ENCODE data around the gene CMAS. TPM values are rescaled to one million over a fixed set of nuclear protein-coding genes. Genes with fewer than 3 reads are reported as not detected.
"Not testable (repeated sequence)": the region's sequence is repeated elsewhere in the genome, so short reads cannot be mapped to it uniquely, and the experiment has no call there.

CMAS gene
- polyA plus RNA-seq (ENCODE audit: insufficient read length in 4 of 4), result 10 to 100 TPM; 52.1 to 61.6 (median 57.7) TPM

GRCh38 chr12:22046090-22046967 is at the start of gene CMAS:
TSS of gene CMAS (plus strand) at chr12:22046218. CDS start at chr12:22046304, 86 bp downstream.
- DNase-seq (ENCODE audit: low read depth in 4 of 4, low spot score in 3 of 4), result peak; percentile 44 to 57 (median 48)

GRCh38 chr12:21998295-21998694 is 47.7 kb upstream of the CMAS start:
- no peak for DNase-seq (ENCODE audit: low read depth in 4 of 4, low spot score in 3 of 4)

- no peak for DNase-seq (ENCODE audit: low read depth in 4 of 4, low spot score in 3 of 4)
Observed at GRCh38 chr12:21998782-21999181, 47.2 kb upstream of the CMAS start.

- no peak for DNase-seq (ENCODE audit: low read depth in 4 of 4, low spot score in 3 of 4)
Observed at GRCh38 chr12:22002430-22002829, 43.6 kb upstream of the CMAS start.

GRCh38 chr12:22007794-22008193 is 38.2 kb upstream of the CMAS start:
- not testable (repeated sequence) for DNase-seq (ENCODE audit: low read depth in 4 of 4, low spot score in 3 of 4)

- DNase-seq (ENCODE audit: low read depth in 4 of 4, low spot score in 3 of 4), result no peak
Observed at GRCh38 chr12:22008196-22008595, 37.8 kb upstream of the CMAS start.

- DNase-seq (ENCODE audit: low read depth in 4 of 4, low spot score in 3 of 4), result no peak
Observed at GRCh38 chr12:22014041-22014782, 31.8 kb upstream of the CMAS start.

- no peak for DNase-seq (ENCODE audit: low read depth in 4 of 4, low spot score in 3 of 4)
Observed at GRCh38 chr12:22014783-22015144, 31.3 kb upstream of the CMAS start.

- DNase-seq (ENCODE audit: low read depth in 4 of 4, low spot score in 3 of 4), result no peak
Observed at GRCh38 chr12:22016982-22017381, 29.0 kb upstream of the CMAS start.

- peak in 1 of 4 donors; percentile 25 for DNase-seq (ENCODE audit: low read depth in 4 of 4, low spot score in 3 of 4)
Observed at GRCh38 chr12:22018860-22019259, 27.2 kb upstream of the CMAS start.

- DNase-seq (ENCODE audit: low read depth in 4 of 4, low spot score in 3 of 4), result not testable (repeated sequence)
Observed at GRCh38 chr12:22023489-22023888, 22.5 kb upstream of the CMAS start.

GRCh38 chr12:22029491-22029890 is 16.5 kb upstream of the CMAS start:
- no peak for DNase-seq (ENCODE audit: low read depth in 4 of 4, low spot score in 3 of 4)

GRCh38 chr12:22029991-22030390 is 16.0 kb upstream of the CMAS start:
- DNase-seq (ENCODE audit: low read depth in 4 of 4, low spot score in 3 of 4), result no peak

- no peak for DNase-seq (ENCODE audit: low read depth in 4 of 4, low spot score in 3 of 4)
Observed at GRCh38 chr12:22032732-22033131, 13.3 kb upstream of the CMAS start.

GRCh38 chr12:22034709-22035506 is 11.1 kb upstream of the CMAS start:
- no peak for DNase-seq (ENCODE audit: low read depth in 4 of 4, low spot score in 3 of 4)

GRCh38 chr12:22037947-22038346 is 8.1 kb upstream of the CMAS start:
- DNase-seq (ENCODE audit: low read depth in 4 of 4, low spot score in 3 of 4), result no peak

GRCh38 chr12:22038734-22039133 is 7.3 kb upstream of the CMAS start:
- DNase-seq (ENCODE audit: low read depth in 4 of 4, low spot score in 3 of 4), result no peak

- DNase-seq (ENCODE audit: low read depth in 4 of 4, low spot score in 3 of 4), result no peak
Observed at GRCh38 chr12:22039361-22039760, 6.7 kb upstream of the CMAS start.

GRCh38 chr12:22042976-22043669 is 2.9 kb upstream of the CMAS start:
- DNase-seq (ENCODE audit: low read depth in 4 of 4, low spot score in 3 of 4), result no peak

- DNase-seq (ENCODE audit: low read depth in 4 of 4, low spot score in 3 of 4), result no peak
Observed at GRCh38 chr12:22043943-22044342, 2.1 kb upstream of the CMAS start.

All from right renal pelvis (tissue), 4 donors.